Activated CD4-positive, alpha-beta T cell treated with anti-CD3 and anti-CD28 coated beads, Interleukin-2, amount 50 U/mL, for 24 hours (primary cell): ENCODE results near the gene BMP2.

Experiments
- DNase-seq, 2 donors: peaks; one replicate each; pipeline ENCODE4 v3.0.0-alpha.2; 2020; ENCODE audit warnings: low read depth in 1 of 2, low spot score in 1 of 2

BMP2 gene

GRCh38 chr20:6767536-6768227 is at the start of gene BMP2:
Gene BMP2, plus strand, starts transcription at chr20:6767686. Its CDS starts 2,441 bp downstream, at chr20:6770127.
- DNase-seq, result no peak

- DNase-seq, result no peak
Measured at GRCh38 chr20:6718662-6719368, 48.7 kb upstream of the BMP2 start.

GRCh38 chr20:6719369-6719721 is 48.1 kb upstream of the BMP2 start:
- DNase-seq, result no peak

GRCh38 chr20:6726761-6727160 is 40.7 kb upstream of the BMP2 start:
- no peak for DNase-seq

GRCh38 chr20:6730672-6731328 is 36.7 kb upstream of the BMP2 start:
- no peak for DNase-seq

- no peak for DNase-seq
Measured at GRCh38 chr20:6732001-6732447, 35.5 kb upstream of the BMP2 start.

- no peak for DNase-seq
Measured at GRCh38 chr20:6732851-6733250, 34.6 kb upstream of the BMP2 start.

- DNase-seq, result no peak
Measured at GRCh38 chr20:6733965-6734364, 33.5 kb upstream of the BMP2 start.

GRCh38 chr20:6735942-6736845 is 31.3 kb upstream of the BMP2 start:
- no peak for DNase-seq

GRCh38 chr20:6739406-6739805 is 28.1 kb upstream of the BMP2 start:
- DNase-seq, result no peak

- DNase-seq, result no peak
Measured at GRCh38 chr20:6740096-6740495, 27.4 kb upstream of the BMP2 start.

GRCh38 chr20:6744180-6744579 is 23.3 kb upstream of the BMP2 start:
- no peak for DNase-seq

- DNase-seq, result no peak
Measured at GRCh38 chr20:6744805-6745204, 22.7 kb upstream of the BMP2 start.

GRCh38 chr20:6746901-6747609 is 20.4 kb upstream of the BMP2 start:
- no peak for DNase-seq

- DNase-seq, result no peak
Measured at GRCh38 chr20:6750438-6750837, 17.0 kb upstream of the BMP2 start.

- DNase-seq, result no peak
Measured at GRCh38 chr20:6756693-6757595, 10.5 kb upstream of the BMP2 start.

GRCh38 chr20:6764619-6765018 is 2.9 kb upstream of the BMP2 start:
- DNase-seq, result no peak

GRCh38 chr20:6765469-6766058 is 1.9 kb upstream of the BMP2 start:
- no peak for DNase-seq

GRCh38 chr20:6766433-6766832 is 1.1 kb upstream of the BMP2 start:
- DNase-seq, result no peak
